ENCODE data around the gene RAI2.

DNA sequence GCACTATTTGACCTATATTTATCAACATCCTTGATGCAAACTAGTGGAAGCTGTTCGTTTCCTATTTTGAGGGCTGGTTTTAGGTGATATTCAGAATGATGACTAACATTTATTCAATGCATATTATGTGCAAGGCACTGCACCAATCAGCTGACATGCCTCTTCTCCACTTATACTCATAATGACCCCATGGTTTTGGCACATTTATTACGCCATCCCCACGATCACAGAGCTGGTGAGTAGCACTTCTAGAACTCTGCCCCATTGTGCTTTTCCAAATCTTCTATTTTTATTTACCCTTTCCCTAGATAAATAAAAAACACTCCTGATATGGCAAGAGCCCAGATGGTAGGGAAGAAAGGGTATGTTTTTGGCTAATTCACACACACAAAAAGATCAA lies 110.7 kb downstream of the RAI2 start:
- no peak for TF ChIP-seq ESRRA (CRISPR knock-in tag; IDR thresholded peaks at IDR 0.05; ENCODE audit: borderline replicate concordance)
- TF ChIP-seq JUN (CRISPR knock-in tag; IDR thresholded peaks at IDR 0.05): no peak
- no peak for TF ChIP-seq ZNF121 (CRISPR knock-in tag; IDR thresholded peaks at IDR 0.05)
- TF ChIP-seq CTCF (IDR thresholded peaks at IDR 0.05): no peak
- no peak for TF ChIP-seq CREB1 (CRISPR knock-in tag; IDR thresholded peaks at IDR 0.05)
